BLaER1 (cell line): ENCODE results near the gene NDRG3.
"Not testable (repeated sequence)": the region's sequence is repeated elsewhere in the genome, so short reads cannot be mapped to it uniquely, and the experiment has no call there.

Experiments used
- H3K27ac ChIP-seq: shearing (Covaris generic); formaldehyde crosslinking; 2 replicates; pipeline ENCODE4 v1.8.1; 2022
- H3K27me3 ChIP-seq: shearing (Covaris generic); formaldehyde crosslinking; 2 replicates; pipeline ENCODE4 v1.8.1; 2022
- H3K36me3 ChIP-seq: shearing (Covaris generic); formaldehyde crosslinking; 2 replicates; pipeline ENCODE4 v1.8.1; 2022
- H3K4me1 ChIP-seq: shearing (Covaris generic); formaldehyde crosslinking; 2 replicates; pipeline ENCODE4 v1.8.1; 2022
- H3K4me2 ChIP-seq: shearing (Covaris generic); formaldehyde crosslinking; 2 replicates; pipeline ENCODE4 v1.8.1; 2022
- H3K4me3 ChIP-seq: shearing (Covaris generic); formaldehyde crosslinking; 2 replicates; pipeline ENCODE4 v1.8.1; 2022
- H3K9ac ChIP-seq: shearing (Covaris generic); formaldehyde crosslinking; 2 replicates; pipeline ENCODE4 v1.8.1; 2022
- H3K9me3 ChIP-seq: shearing (Covaris generic); formaldehyde crosslinking; 2 replicates; pipeline ENCODE4 v1.8.1; 2022
- H4K20me1 ChIP-seq: shearing (Covaris generic); formaldehyde crosslinking; 2 replicates; pipeline ENCODE4 v1.8.1; 2022
- Cebpa-rat ChIP-seq: shearing (Covaris generic); IDR thresholded peaks from 2 replicates; pipeline ENCODE4 v1.8.1; 2022

Gene NDRG3

GRCh38 chr20:36712775-36713174, 33.1 kb downstream of the NDRG3 start:
- no peak overlapping the region for H3K27ac ChIP-seq
- H3K9me3 ChIP-seq, result no peaks in the 10 kb centered on the region
- H3K4me3 ChIP-seq, result no peak overlapping the region
- no peaks in the 10 kb centered on the region for H3K4me1 ChIP-seq
- H3K36me3 ChIP-seq, result peaks cover 6% of the 10 kb centered on the region; the same call in 1 of the 2 replicates
- TF ChIP-seq Cebpa-rat, result no peak
- H3K27me3 ChIP-seq, result no peaks in the 10 kb centered on the region
- no peaks in the 10 kb centered on the region for H4K20me1 ChIP-seq
- H3K9ac ChIP-seq, result no peak overlapping the region
- no peak overlapping the region for H3K4me2 ChIP-seq

GRCh38 chr20:36709126-36709525, 36.8 kb downstream of the NDRG3 start:
- H3K9ac ChIP-seq, result no peak overlapping the region
- no peak overlapping the region for H3K27ac ChIP-seq
- no peak for TF ChIP-seq Cebpa-rat
- no peak overlapping the region for H3K4me2 ChIP-seq
- no peaks in the 10 kb centered on the region for H3K27me3 ChIP-seq
- no peaks in the 10 kb centered on the region for H3K9me3 ChIP-seq
- H3K36me3 ChIP-seq, result peaks cover 16% of the 10 kb centered on the region; the same call in 1 of the 2 replicates
- no peaks in the 10 kb centered on the region for H3K4me1 ChIP-seq
- H4K20me1 ChIP-seq, result no peaks in the 10 kb centered on the region
- no peak overlapping the region for H3K4me3 ChIP-seq

GRCh38 chr20:36703530-36703929, 42.4 kb downstream of the NDRG3 start:
- Histone ChIP-seq H3K9me3 (no peaks in the 10 kb centered on the region), H4K20me1 (no peaks in the 10 kb centered on the region), H3K4me2 (no peak overlapping the region), H3K27ac (no peak overlapping the region), H3K4me1 (no peaks in the 10 kb centered on the region), H3K9ac (no peak overlapping the region), H3K36me3 (peaks cover 20% of the 10 kb centered on the region; the same call in 1 of the 2 replicates), H3K27me3 (no peaks in the 10 kb centered on the region), H3K4me3 (no peak overlapping the region)
- TF ChIP-seq Cebpa-rat, result no peak

GRCh38 chr20:36700438-36700837, 45.5 kb downstream of the NDRG3 start:
- Histone ChIP-seq H3K9me3 (peaks cover 7% of the 10 kb centered on the region), H3K4me3 (no peak overlapping the region), H4K20me1 (no peaks in the 10 kb centered on the region), H3K27ac (no peak overlapping the region), H3K4me1 (no peaks in the 10 kb centered on the region), H3K4me2 (no peak overlapping the region), H3K27me3 (no peaks in the 10 kb centered on the region), H3K9ac (no peak overlapping the region), H3K36me3 (peaks cover 13% of the 10 kb centered on the region; the same call in 1 of the 2 replicates)
- no peak for TF ChIP-seq Cebpa-rat

- not testable (repeated sequence) for H3K27ac ChIP-seq, H3K4me2 ChIP-seq, H3K4me1 ChIP-seq, H3K9ac ChIP-seq, H3K27me3 ChIP-seq, H3K4me3 ChIP-seq, H4K20me1 ChIP-seq, H3K9me3 ChIP-seq, H3K36me3 ChIP-seq
Observed at GRCh38 chr20:36695467-36695866, 50.4 kb downstream of the NDRG3 start.

- Histone ChIP-seq H3K27me3 (no peaks in the 10 kb centered on the region), H3K4me3 (no peak overlapping the region), H3K4me1 (peaks cover 16% of the 10 kb centered on the region), H3K9me3 (no peaks in the 10 kb centered on the region), H3K9ac (no peak overlapping the region), H3K36me3 (peaks cover 32% of the 10 kb centered on the region), H4K20me1 (no peaks in the 10 kb centered on the region), H3K27ac (no peak overlapping the region), H3K4me2 (no peak overlapping the region)
- no peak for TF ChIP-seq Cebpa-rat
Observed at GRCh38 chr20:36688630-36689029, 57.3 kb downstream of the NDRG3 start.

- Histone ChIP-seq H3K4me1 (peaks cover 16% of the 10 kb centered on the region), H3K4me2 (no peak overlapping the region), H3K9me3 (no peaks in the 10 kb centered on the region), H3K36me3 (peaks cover 32% of the 10 kb centered on the region), H3K4me3 (no peak overlapping the region), H3K27me3 (no peaks in the 10 kb centered on the region), H3K27ac (no peak overlapping the region), H4K20me1 (no peaks in the 10 kb centered on the region), H3K9ac (no peak overlapping the region)
- no peak for TF ChIP-seq Cebpa-rat
Observed at GRCh38 chr20:36687850-36688249, 58.0 kb downstream of the NDRG3 start.

GRCh38 chr20:36686944-36687343, 58.9 kb downstream of the NDRG3 start:
- H3K4me1 ChIP-seq, result peaks cover 16% of the 10 kb centered on the region
- peaks cover 39% of the 10 kb centered on the region for H3K36me3 ChIP-seq
- H4K20me1 ChIP-seq, result no peaks in the 10 kb centered on the region
- H3K4me2 ChIP-seq, result no peak overlapping the region
- TF ChIP-seq Cebpa-rat, result no peak
- H3K27ac ChIP-seq, result no peak overlapping the region
- no peak overlapping the region for H3K9ac ChIP-seq
- no peaks in the 10 kb centered on the region for H3K27me3 ChIP-seq
- H3K4me3 ChIP-seq, result no peak overlapping the region
- H3K9me3 ChIP-seq, result no peaks in the 10 kb centered on the region

- Histone ChIP-seq H3K9ac (no peak overlapping the region), H4K20me1 (no peaks in the 10 kb centered on the region), H3K27me3 (no peaks in the 10 kb centered on the region), H3K9me3 (no peaks in the 10 kb centered on the region), H3K4me2 (no peak overlapping the region), H3K4me1 (peaks cover 16% of the 10 kb centered on the region), H3K27ac (no peak overlapping the region), H3K4me3 (no peak overlapping the region), H3K36me3 (peaks cover 39% of the 10 kb centered on the region)
- TF ChIP-seq Cebpa-rat, result no peak
Observed at GRCh38 chr20:36686504-36686903, 59.4 kb downstream of the NDRG3 start.

- Histone ChIP-seq H3K36me3 (peaks cover 54% of the 10 kb centered on the region), H4K20me1 (no peaks in the 10 kb centered on the region), H3K27me3 (no peaks in the 10 kb centered on the region), H3K4me3 (no peak overlapping the region), H3K4me2 (peak overlapping the region; percentile 36), H3K9ac (no peak overlapping the region), H3K4me1 (peaks cover 16% of the 10 kb centered on the region), H3K9me3 (no peaks in the 10 kb centered on the region), H3K27ac (no peak overlapping the region)
- peak; percentile 70 for TF ChIP-seq Cebpa-rat
Observed at GRCh38 chr20:36684747-36685146, 61.1 kb downstream of the NDRG3 start.

- no peak for TF ChIP-seq Cebpa-rat
- H3K27me3 ChIP-seq, result no peaks in the 10 kb centered on the region
- no peak overlapping the region for H3K4me2 ChIP-seq
- peaks cover 16% of the 10 kb centered on the region for H3K4me1 ChIP-seq
- no peak overlapping the region for H3K9ac ChIP-seq
- H3K36me3 ChIP-seq, result peaks cover 69% of the 10 kb centered on the region
- H3K9me3 ChIP-seq, result 0 out of 2 replicates have a peak, but pooled peaks cover 4% of the 10 kb centered on the region
- H3K4me3 ChIP-seq, result no peak overlapping the region
- no peaks in the 10 kb centered on the region for H4K20me1 ChIP-seq
- H3K27ac ChIP-seq, result no peak overlapping the region
Observed at GRCh38 chr20:36682311-36682710, 63.6 kb downstream of the NDRG3 start.
